Stimulated activated CD4-positive, alpha-beta T cell treated with anti-CD3 and anti-CD28 coated beads, Interleukin-12 subunit alpha, Interleukin-12 subunit beta, amount 100 ng/mL, for 4 hours (primary cell): ENCODE measurements around the gene TP53BP2.
"Not testable (repeated sequence)": the region's sequence is repeated elsewhere in the genome, so short reads cannot be mapped to it uniquely, and the experiment has no call there.

ENCODE experiments used
- DNase-seq: peaks from one replicate; pipeline ENCODE4 v3.0.0-alpha.2; 2020

The TP53BP2 gene

GRCh38 chr1:223738465-223739365 lies 107.0 kb downstream of the TP53BP2 start:
- no peak for DNase-seq

DNA sequence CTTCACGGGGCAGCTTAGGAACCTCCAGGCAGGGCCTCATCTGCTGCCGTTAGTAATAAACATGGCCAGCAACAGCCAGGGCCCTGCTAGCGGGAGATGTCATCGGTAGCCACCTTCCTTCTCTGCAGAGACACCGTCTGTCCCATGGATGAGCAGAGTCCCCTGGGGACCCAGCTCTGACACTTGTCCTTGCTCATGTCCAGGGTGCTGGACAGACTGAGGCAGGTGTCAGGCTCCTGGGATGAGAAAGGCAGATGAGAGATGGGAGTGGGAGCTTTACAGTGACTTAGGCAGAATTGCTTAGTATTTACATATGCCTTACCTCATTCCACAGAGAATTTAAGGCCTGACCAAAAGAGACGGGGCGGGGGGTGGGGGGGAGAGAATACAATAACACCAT lies 108.4 kb downstream of the TP53BP2 start:
- DNase-seq, result no peak

DNA sequence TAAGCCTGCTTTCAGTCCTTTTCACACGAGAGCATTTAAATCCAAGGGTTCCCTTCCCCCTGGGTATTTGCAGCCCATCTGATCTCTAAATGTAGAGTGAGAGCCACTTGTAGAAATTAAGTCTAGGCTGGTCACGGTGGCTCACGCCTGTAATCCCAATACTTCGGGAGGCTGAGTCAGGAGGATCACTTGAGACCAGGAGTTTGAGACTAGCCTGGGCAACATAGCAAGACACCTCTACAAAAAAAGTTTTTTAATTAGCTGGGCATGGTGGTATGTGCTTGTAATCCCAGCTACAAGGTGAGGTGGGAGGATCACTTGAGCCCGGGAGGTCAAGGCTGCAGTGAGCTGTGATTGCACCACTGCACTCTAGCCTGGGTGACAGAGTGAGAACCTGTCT lies 109.1 kb downstream of the TP53BP2 start:
- DNase-seq, result not testable (repeated sequence)

GRCh38 chr1:223733898-223734852 lies 111.6 kb downstream of the TP53BP2 start:
- no peak for DNase-seq

DNA sequence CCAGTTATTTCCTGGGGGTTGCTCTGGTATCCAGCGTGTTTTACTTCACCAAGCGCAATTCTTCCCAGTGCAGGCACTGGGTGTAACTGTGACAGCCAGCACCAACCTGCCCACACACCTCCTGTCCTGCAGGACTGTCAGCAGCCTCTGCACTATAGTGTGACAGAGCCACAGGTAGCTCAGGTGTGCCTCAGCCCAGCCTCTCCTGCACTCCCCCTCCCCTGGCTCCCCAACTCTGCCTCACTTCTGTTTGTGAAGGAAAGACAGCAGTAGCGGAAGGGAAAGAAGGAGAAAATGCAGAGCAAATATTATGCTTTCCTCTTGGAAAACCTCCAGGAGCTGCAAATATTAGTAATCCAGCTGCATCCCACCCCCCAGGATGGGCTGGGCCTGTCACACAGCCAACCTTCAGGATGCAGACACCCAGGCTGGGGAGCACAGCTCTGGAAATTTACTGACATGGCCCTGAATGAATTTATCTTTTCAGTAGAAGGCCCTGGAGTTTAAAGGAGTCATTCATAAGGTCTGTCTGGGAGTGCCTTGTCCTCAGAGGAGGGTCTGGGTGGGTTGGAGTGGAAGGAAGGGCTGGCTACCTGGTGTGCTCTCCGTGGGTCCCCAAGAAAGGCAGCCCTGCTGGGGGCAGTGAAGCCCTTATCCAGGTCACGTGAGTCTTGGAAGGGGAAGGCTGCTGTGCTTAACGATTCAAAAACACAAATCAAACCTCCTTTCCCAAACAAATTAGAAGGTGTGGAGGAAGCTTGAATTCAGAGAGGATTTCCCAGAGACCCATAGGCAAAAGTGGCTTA lies 112.6 kb downstream of the TP53BP2 start:
- no peak for DNase-seq

DNA sequence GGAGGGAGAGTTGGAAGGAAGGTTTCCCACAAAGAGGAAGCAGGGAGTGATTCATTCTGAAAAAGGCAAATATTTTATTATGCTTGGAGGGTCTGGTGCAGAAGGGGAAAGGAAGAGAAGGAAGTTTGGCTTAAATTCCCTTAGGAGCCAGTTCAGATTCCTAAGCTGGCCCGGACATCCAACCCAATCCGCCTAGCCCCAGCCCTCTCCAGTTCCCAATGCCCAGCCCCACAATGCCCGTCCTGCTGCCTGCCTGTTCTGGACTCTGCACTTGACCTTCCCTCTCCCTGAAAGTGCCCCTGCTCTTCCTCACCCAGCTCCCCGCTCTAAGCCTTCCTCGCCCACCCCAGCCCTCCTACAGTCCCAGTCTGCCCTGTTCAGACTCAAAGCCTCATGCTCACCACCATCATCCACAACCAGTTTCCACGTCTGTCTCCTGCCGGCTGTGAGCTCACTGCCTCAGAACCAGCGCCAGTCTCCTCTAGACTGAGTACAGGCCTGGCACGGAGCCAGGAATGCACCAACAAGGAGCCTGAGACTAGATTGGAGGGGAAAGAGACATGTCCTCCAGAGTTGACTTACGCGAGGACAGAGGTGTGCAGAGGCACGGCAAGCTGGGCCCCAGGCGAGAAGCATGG lies 114.5 kb downstream of the TP53BP2 start:
- DNase-seq, result no peak

GRCh38 chr1:223730479-223731132 lies 115.1 kb downstream of the TP53BP2 start:
- DNase-seq, result no peak

DNA sequence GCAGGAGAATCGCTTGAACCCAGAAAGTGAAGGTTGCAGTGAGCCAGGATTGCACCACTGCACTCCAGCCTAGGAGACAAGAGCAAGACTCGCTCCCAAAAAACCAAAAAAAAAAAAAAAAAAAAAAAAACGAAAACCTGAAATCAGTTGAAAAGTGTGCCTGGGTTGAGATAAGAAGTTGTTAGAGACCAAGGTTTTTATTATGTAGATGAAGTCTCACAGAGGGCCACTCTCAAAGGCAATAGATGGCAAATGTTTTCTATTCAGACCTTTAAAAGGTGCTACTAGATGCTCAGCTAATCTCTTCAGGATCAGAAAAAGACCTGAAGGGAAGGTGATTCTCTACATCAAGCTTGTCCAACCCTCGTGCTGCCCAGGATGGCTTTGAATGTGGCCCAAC lies 115.8 kb downstream of the TP53BP2 start:
- no peak for DNase-seq
